DND-41 (cell line): ENCODE measurements around the gene KIAA1191.

Source experiments
- ATAC-seq: fragments of 200-7000 bp; cut with Tn5 transposase; 3 replicates; pipeline ENCODE4 v1.9.1; 2021; ENCODE audit warnings: low read depth; ENCODE audit not compliant: insufficient read depth
- DNase-seq: peaks from one replicate; pipeline ENCODE4 v3.0.0-alpha.2; 2020
- H2AFZ ChIP-seq: 2 replicates; pipeline ENCODE4 v1.6.0; 2012; ENCODE audit warnings: low read depth, low read length
- H3K27ac ChIP-seq: 2 replicates; pipeline ENCODE4 v1.5.1; 2012; ENCODE audit warnings: low read length, inconsistent platforms
- H3K27me3 ChIP-seq: fragments of 200-600 bp; sonication (generic); 2 replicates; pipeline ENCODE4 v1.6.0; 2012; ENCODE audit warnings: low read length, mild to moderate bottlenecking, inconsistent platforms; ENCODE audit not compliant: insufficient read depth, poor library complexity
- H3K36me3 ChIP-seq: 2 replicates; pipeline ENCODE4 v1.5.1; 2012; ENCODE audit warnings: low read length, inconsistent platforms; ENCODE audit not compliant: insufficient read depth
- H3K4me1 ChIP-seq: 2 replicates; pipeline ENCODE4 v1.5.1; 2012; ENCODE audit warnings: mild to moderate bottlenecking, low read length; ENCODE audit not compliant: insufficient read depth
- H3K4me2 ChIP-seq: 2 replicates; pipeline ENCODE4 v1.6.0; 2012; ENCODE audit warnings: mild to moderate bottlenecking, moderate library complexity, low read length, inconsistent platforms; ENCODE audit not compliant: insufficient read depth
- H3K4me3 ChIP-seq, 2 experiments: fragments of 200-600 bp in 1 of 2; shearing (Covaris generic) in 1 of 2; 2 replicates each; pipeline ENCODE4 v1.5.1; 2012 to 2016; ENCODE audit warnings: inconsistent platforms in 2 of 2, low read length in 2 of 2, mild to moderate bottlenecking in 2 of 2, low read depth in 1 of 2, moderate library complexity in 1 of 2
- H3K79me2 ChIP-seq: 2 replicates; pipeline ENCODE4 v1.6.0; 2012; ENCODE audit warnings: low read length, inconsistent platforms; ENCODE audit not compliant: insufficient read depth
- H3K9ac ChIP-seq: 2 replicates; pipeline ENCODE4 v1.6.0; 2012; ENCODE audit warnings: low read depth, mild to moderate bottlenecking, inconsistent platforms, low read length, moderate library complexity
- H3K9me3 ChIP-seq: 2 replicates; pipeline ENCODE4 v1.5.1; 2012; ENCODE audit warnings: low read length, moderate library complexity, mild to moderate bottlenecking, inconsistent platforms; ENCODE audit not compliant: insufficient read depth, severe bottlenecking
- H4K20me1 ChIP-seq: 2 replicates; pipeline ENCODE4 v1.6.0; 2012; ENCODE audit warnings: low read length; ENCODE audit not compliant: insufficient read depth
- CTCF ChIP-seq: IDR thresholded peaks from 2 replicates; pipeline ENCODE4 v1.5.1; 2012; ENCODE audit warnings: borderline replicate concordance, low read length, moderate library complexity, mild to moderate bottlenecking; ENCODE audit not compliant: poor library complexity, severe bottlenecking; ENCODE audit errors: extremely low read depth
- EZH2 ChIP-seq: IDR thresholded peaks from 3 replicates; pipeline ENCODE4 v1.6.1; 2012; ENCODE audit warnings: borderline replicate concordance, low read depth, mild to moderate bottlenecking, moderate library complexity, low read length, inconsistent platforms; ENCODE audit not compliant: severe bottlenecking

KIAA1191 gene

DNA sequence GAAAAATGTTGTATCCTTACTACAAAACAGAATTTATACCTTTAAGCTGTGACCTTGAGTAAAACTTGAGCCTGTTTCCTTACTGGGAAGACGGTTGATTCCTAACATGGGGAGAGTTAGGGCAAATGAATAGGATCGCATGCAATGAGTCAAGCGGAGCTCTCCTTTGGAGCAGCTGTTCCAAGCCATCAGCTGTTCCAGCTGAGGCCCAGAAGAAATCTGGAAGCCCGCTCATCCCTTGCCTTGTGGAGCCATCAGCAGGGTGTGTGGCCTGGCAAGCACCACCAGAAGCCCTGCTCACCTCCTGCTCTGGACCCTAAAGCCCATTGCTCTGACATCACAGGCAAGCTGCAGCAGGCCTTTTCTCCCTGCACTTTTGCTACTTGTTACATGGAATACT is 8.0 kb downstream of the KIAA1191 start:
- Histone ChIP-seq H3K27me3 (no peaks in the 10 kb centered on the region), H3K27ac (no peak overlapping the region), H3K79me2 (peaks cover 71% of the 10 kb centered on the region), H3K36me3 (peaks cover 91% of the 10 kb centered on the region), H3K4me1 (no peaks in the 10 kb centered on the region), H2AFZ (no peak overlapping the region), H3K9me3 (no peaks in the 10 kb centered on the region), H3K4me2 (no peak overlapping the region), H3K9ac (no peak overlapping the region), H4K20me1 (peaks cover 48% of the 10 kb centered on the region), H3K4me3 (no peak overlapping the region)
- ATAC-seq (no peak), DNase-seq (no peak)
- no peak for TF ChIP-seq EZH2
- no peak for TF ChIP-seq CTCF

- no peak overlapping the region for H3K4me2 ChIP-seq
- peaks cover 93% of the 10 kb centered on the region for H3K36me3 ChIP-seq
- no peak for ATAC-seq
Measured at GRCh38 chr5:176352116-176352878, 9.3 kb downstream of the KIAA1191 start.

GRCh38 chr5:176350416-176350815 is 11.1 kb downstream of the KIAA1191 start:
- TF ChIP-seq CTCF (no peak), EZH2 (no peak)
- Histone ChIP-seq H3K79me2 (peaks cover 41% of the 10 kb centered on the region), H3K27ac (no peak overlapping the region)

More at GRCh38 chr5:176352116-176352878, 9.3 kb downstream of the KIAA1191 start:
- no peaks in the 10 kb centered on the region for H3K9me3 ChIP-seq
- H3K79me2 ChIP-seq: peaks cover 60% of the 10 kb centered on the region
- H3K27ac ChIP-seq: no peak overlapping the region
- H3K27me3 ChIP-seq: no peaks in the 10 kb centered on the region
- no peak overlapping the region for H3K4me3 ChIP-seq
- peaks cover 50% of the 10 kb centered on the region for H4K20me1 ChIP-seq
- no peak for TF ChIP-seq EZH2
- TF ChIP-seq CTCF: no peak
- no peak overlapping the region for H2AFZ ChIP-seq
- no peaks in the 10 kb centered on the region for H3K4me1 ChIP-seq
- no peak for DNase-seq
- no peak overlapping the region for H3K9ac ChIP-seq

More at GRCh38 chr5:176350416-176350815, 11.1 kb downstream of the KIAA1191 start:
- Histone ChIP-seq H4K20me1 (peaks cover 38% of the 10 kb centered on the region), H2AFZ (no peak overlapping the region), H3K27me3 (no peaks in the 10 kb centered on the region), H3K4me3 (no peak overlapping the region), H3K4me2 (no peak overlapping the region), H3K4me1 (no peaks in the 10 kb centered on the region), H3K9ac (no peak overlapping the region), H3K36me3 (peaks cover 93% of the 10 kb centered on the region), H3K9me3 (no peaks in the 10 kb centered on the region)
- no peak for ATAC-seq
- DNase-seq: no peak
